Kasumi-1 (cell line): ENCODE results near the gene RAB43.

Source experiments
- DNase-seq, 2 experiments: peaks; one replicate each; lab custom pipeline; 2025; lab: John Stamatoyannopoulos, UW

The RAB43 gene

GRCh38 chr3:129038121-129038855 lies 83.3 kb downstream of the RAB43 start:
- DNase-seq = no peak
